Mesenchymal stem cell (in vitro differentiated cells and primary cell): ENCODE results near the gene TRIM34. TPM values are rescaled to one million over a fixed set of nuclear protein-coding genes. Genes with fewer than 3 reads are reported as not detected.
A peak's percentile ranks its signal among the peaks of the same experiment; 100 is the strongest.

Experiments used
- DNase-seq: peaks from one replicate; pipeline ENCODE4 v3.0.0-alpha.2; 2013
- H2AFZ ChIP-seq: one replicate; pipeline ENCODE4 v1.6.1; 2013; ENCODE audit warnings: low read depth, mild to moderate bottlenecking, control low read depth, inconsistent platforms, low read length, moderate library complexity
- H2AK5ac ChIP-seq: 2 replicates; pipeline ENCODE4 v1.6.1; 2013; ENCODE audit warnings: low read length, moderate library complexity, mild to moderate bottlenecking, inconsistent platforms; ENCODE audit not compliant: severe bottlenecking
- H2BK120ac ChIP-seq: one replicate; pipeline ENCODE4 v1.6.1; 2013; ENCODE audit warnings: low read depth, mild to moderate bottlenecking, inconsistent platforms, low read length, moderate library complexity
- H2BK12ac ChIP-seq, 2 experiments: one replicate each; pipeline ENCODE4 v1.6.1; 2013; ENCODE audit warnings: inconsistent platforms in 2 of 2, low read length in 2 of 2, mild to moderate bottlenecking in 2 of 2, moderate library complexity in 2 of 2, control low read depth in 1 of 2
- H2BK15ac ChIP-seq: one replicate; pipeline ENCODE4 v1.6.1; 2013; ENCODE audit warnings: mild to moderate bottlenecking, low read depth, inconsistent platforms; ENCODE audit not compliant: poor library complexity, severe bottlenecking
- H2BK5ac ChIP-seq: 2 replicates; pipeline ENCODE4 v1.6.1; 2013; ENCODE audit warnings: low read depth, mild to moderate bottlenecking, low read length, control low read depth, inconsistent platforms; ENCODE audit not compliant: poor library complexity, severe bottlenecking
- H3K14ac ChIP-seq, 2 experiments: one replicate each; pipeline ENCODE4 v1.6.1; 2013; ENCODE audit warnings: inconsistent platforms in 2 of 2, low read length in 2 of 2, control low read depth in 1 of 2, mild to moderate bottlenecking in 1 of 2, moderate library complexity in 1 of 2
- H3K18ac ChIP-seq, 2 experiments: one replicate each; pipeline ENCODE4 v1.6.1; 2013; ENCODE audit warnings: inconsistent platforms in 2 of 2, low read length in 2 of 2, control low read depth in 1 of 2, low read depth in 1 of 2, mild to moderate bottlenecking in 1 of 2
- H3K23ac ChIP-seq, 2 experiments: one replicate each; pipeline ENCODE4 v1.6.1; 2013; ENCODE audit warnings: inconsistent platforms in 2 of 2, low read length in 2 of 2, mild to moderate bottlenecking in 2 of 2, moderate library complexity in 2 of 2, control low read depth in 1 of 2
- H3K27ac ChIP-seq: 2 replicates; pipeline ENCODE4 v1.5.1; 2013; ENCODE audit warnings: mild to moderate bottlenecking, moderate library complexity, low read length, control low read depth, inconsistent platforms; ENCODE audit not compliant: poor library complexity, severe bottlenecking
- H3K27me3 ChIP-seq, 2 experiments: 2 replicates each; pipeline versions ENCODE4 v1.6.1 to v1.7.0; 2013; ENCODE audit warnings: low read length in 2 of 2, mild to moderate bottlenecking in 2 of 2, moderate library complexity in 2 of 2, control low read depth in 1 of 2, inconsistent platforms in 1 of 2; ENCODE audit not compliant: control insufficient read depth in 1 of 2, insufficient read depth in 1 of 2
- H3K36me3 ChIP-seq, 2 experiments: 2 replicates each; pipeline versions ENCODE4 v1.6.1 to v1.7.0; 2013; ENCODE audit warnings: low read length in 2 of 2, control low read depth in 1 of 2, inconsistent platforms in 1 of 2, low read depth in 1 of 2, mild to moderate bottlenecking in 1 of 2; ENCODE audit not compliant: insufficient read depth in 2 of 2, control insufficient read depth in 1 of 2
- H3K4ac ChIP-seq, 2 experiments: one replicate each; pipeline ENCODE4 v1.6.1; 2013; ENCODE audit warnings: inconsistent platforms in 2 of 2, low read length in 2 of 2, mild to moderate bottlenecking in 2 of 2, moderate library complexity in 2 of 2, control low read depth in 1 of 2, low read depth in 1 of 2
- H3K4me1 ChIP-seq: 2 replicates; pipeline ENCODE4 v1.6.1; 2013; ENCODE audit warnings: low read depth, low read length, control low read depth; ENCODE audit not compliant: control insufficient read depth, insufficient read depth
- H3K4me2 ChIP-seq: 2 replicates; pipeline ENCODE4 v1.6.1; 2013; ENCODE audit warnings: low read length, mild to moderate bottlenecking, inconsistent platforms; ENCODE audit not compliant: poor library complexity, severe bottlenecking
- H3K4me3 ChIP-seq, 2 experiments: 2 replicates each; pipeline versions ENCODE4 v1.5.1 to v1.7.0; 2013; ENCODE audit warnings: low read length in 2 of 2, mild to moderate bottlenecking in 2 of 2, control low read depth in 1 of 2, low read depth in 1 of 2; ENCODE audit not compliant: insufficient read depth in 1 of 2
- H3K79me1 ChIP-seq: replicated peaks from 2 replicates; pipeline ENCODE4 v1.6.1; 2013; ENCODE audit warnings: mild to moderate bottlenecking, control low read depth, low read length, inconsistent platforms; ENCODE audit not compliant: poor library complexity, severe bottlenecking
- H3K9ac ChIP-seq: 2 replicates; pipeline ENCODE4 v1.7.0; 2013; ENCODE audit warnings: mild to moderate bottlenecking, low read length, moderate library complexity
- H3K9me3 ChIP-seq: 2 replicates; pipeline ENCODE4 v1.7.0; 2013; ENCODE audit warnings: mild to moderate bottlenecking, low read length; ENCODE audit not compliant: control insufficient read depth
- H4K8ac ChIP-seq: one replicate; pipeline ENCODE4 v1.6.1; 2013; ENCODE audit warnings: inconsistent platforms, mild to moderate bottlenecking, low read length, moderate library complexity
- H4K91ac ChIP-seq: one replicate; pipeline ENCODE4 v1.6.1; 2013; ENCODE audit warnings: mild to moderate bottlenecking, low read length, inconsistent platforms
- WGBS: methylation state at CpG from one replicate; pipeline ENCODE4 v1.1.7; 2013; ENCODE audit warnings: mixed read lengths; 5-methylcytosine and 5-hydroxymethylcytosine counted together
- polyA plus RNA-seq, 2 experiments: library from polyadenylated mRNA; stranded (reverse); fragments of 200-250 nt; gene quantifications; one replicate each; pipeline ENCODE4 v1.2.3, GENCODE V29; 2013

Gene TRIM34, protein sequence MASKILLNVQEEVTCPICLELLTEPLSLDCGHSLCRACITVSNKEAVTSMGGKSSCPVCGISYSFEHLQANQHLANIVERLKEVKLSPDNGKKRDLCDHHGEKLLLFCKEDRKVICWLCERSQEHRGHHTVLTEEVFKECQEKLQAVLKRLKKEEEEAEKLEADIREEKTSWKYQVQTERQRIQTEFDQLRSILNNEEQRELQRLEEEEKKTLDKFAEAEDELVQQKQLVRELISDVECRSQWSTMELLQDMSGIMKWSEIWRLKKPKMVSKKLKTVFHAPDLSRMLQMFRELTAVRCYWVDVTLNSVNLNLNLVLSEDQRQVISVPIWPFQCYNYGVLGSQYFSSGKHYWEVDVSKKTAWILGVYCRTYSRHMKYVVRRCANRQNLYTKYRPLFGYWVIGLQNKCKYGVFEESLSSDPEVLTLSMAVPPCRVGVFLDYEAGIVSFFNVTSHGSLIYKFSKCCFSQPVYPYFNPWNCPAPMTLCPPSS
- 7.6 TPM for polyA plus RNA-seq (2013, experiment 1 of 2)
- polyA plus RNA-seq (2013, experiment 2 of 2) = 6.9 TPM

DNA sequence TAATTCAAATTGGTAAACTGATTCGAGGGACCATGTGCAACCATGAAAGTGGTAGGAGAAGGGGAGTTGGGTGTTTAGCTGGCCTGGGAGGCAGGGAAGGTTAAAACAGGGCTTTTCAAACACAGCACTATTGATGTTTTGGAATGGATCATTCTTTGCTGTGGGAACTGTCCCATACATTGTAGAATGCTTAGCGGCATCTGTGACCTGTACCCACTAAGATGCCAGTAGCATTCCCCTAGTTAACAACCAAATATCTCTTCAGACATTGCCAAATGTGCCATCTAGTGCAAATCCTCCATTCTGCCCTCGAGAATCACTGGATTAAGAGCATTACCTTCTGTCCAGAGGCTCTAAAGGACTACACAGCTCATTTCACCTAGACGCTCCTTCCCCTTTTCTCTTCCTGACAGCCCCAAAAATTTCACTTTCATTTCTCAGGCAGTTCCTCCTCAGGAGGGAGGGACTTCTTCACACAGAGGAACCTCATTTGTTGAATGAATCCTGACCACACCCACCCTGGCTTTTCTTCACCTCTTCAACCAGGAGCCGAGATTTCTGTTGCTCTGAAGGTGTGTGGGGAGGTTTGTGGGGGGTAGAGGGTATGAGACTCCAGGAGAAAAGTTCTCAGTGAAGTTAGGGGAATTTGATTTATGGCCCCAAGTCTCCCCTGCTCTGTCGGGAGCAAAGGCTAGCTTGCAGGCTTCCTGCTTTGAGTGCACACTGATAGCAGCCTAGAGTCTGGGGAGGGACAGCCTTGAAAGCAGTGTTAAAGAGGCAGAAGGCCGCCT, at the start of gene TRIM34:
Gene TRIM34, plus strand, starts transcription at position 513 of the 791 bp plus-strand sequence. CDS start 7,331 bp downstream, outside the sequence.
- Histone ChIP-seq H2AK5ac (peak within 1 kb of the TSS; percentile 13), H2BK15ac (no peak within 1 kb of the TSS), H2BK12ac (peak within 1 kb of the TSS in 1 of 2 experiments; percentile 33), H3K23ac (no peak within 1 kb of the TSS), H3K27ac (no peak within 1 kb of the TSS), H3K4me2 (peak within 1 kb of the TSS; percentile 62), H3K4ac (peak within 1 kb of the TSS; percentile 35 to 62), H2BK120ac (no peak within 1 kb of the TSS), H2BK5ac (no peak within 1 kb of the TSS), H2AFZ (peak within 1 kb of the TSS; percentile 80), H3K79me1 (no peaks in the 10 kb centered on the region), H3K36me3 (no peaks in the 10 kb centered on the region), H4K8ac (peak within 1 kb of the TSS; percentile 59), H4K91ac (peak within 1 kb of the TSS; percentile 30), H3K4me3 (peak within 1 kb of the TSS; percentile 32 to 96), H3K4me1 (peaks cover 7% of the 10 kb centered on the region), H3K27me3 (no peaks in the 10 kb centered on the region), H3K9ac (peak within 1 kb of the TSS; percentile 95), H3K9me3 (no peaks in the 10 kb centered on the region), H3K18ac (peak within 1 kb of the TSS; percentile 61 to 84), H3K14ac (peak within 1 kb of the TSS in 1 of 2 experiments; percentile 66)
- 43% methylated on average over 6 of the region's 7 CpGs for WGBS
- peak; percentile 85 for DNase-seq

DNA sequence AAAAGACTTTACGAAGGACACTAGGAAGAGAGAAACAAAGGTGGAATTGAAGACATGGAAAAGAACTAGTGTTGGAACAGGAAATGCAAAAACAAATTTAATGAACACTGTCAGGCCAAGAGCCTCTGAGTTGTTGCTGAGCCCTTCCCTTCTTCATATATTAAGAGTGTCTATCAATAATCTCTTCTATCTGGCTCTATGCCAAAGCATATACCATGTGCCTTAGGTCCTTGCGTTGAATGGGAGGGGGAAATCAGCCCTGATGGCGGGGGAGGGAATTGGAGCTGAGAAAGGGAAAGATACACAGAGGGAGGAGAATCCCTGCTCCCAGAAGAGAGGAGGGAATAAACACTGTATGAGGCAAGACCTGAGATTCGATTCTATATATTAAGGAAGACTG, 49.6 kb upstream of the TRIM34 start:
- H4K91ac ChIP-seq = no peak overlapping the region
- no peak overlapping the region for H3K4ac ChIP-seq
- H3K18ac ChIP-seq = no peak overlapping the region
- no peak overlapping the region for H2BK5ac ChIP-seq
- no peak overlapping the region for H3K27ac ChIP-seq
- WGBS = 81% methylated on average over 4 of the region's 4 CpGs
- H3K14ac ChIP-seq = no peak overlapping the region
- no peak overlapping the region for H2BK120ac ChIP-seq
- H3K4me3 ChIP-seq = no peak overlapping the region
- H2BK12ac ChIP-seq = no peak overlapping the region
- H3K79me1 ChIP-seq = no peaks in the 10 kb centered on the region
- no peaks in the 10 kb centered on the region for H3K4me1 ChIP-seq
- DNase-seq = no peak
- H3K23ac ChIP-seq = no peak overlapping the region
- no peak overlapping the region for H3K9ac ChIP-seq
- peaks cover 0 to 16% of the 10 kb centered on the region in 2 experiments for H3K27me3 ChIP-seq
- no peak overlapping the region for H2AFZ ChIP-seq
- H2BK15ac ChIP-seq = no peak overlapping the region
- H3K9me3 ChIP-seq = no peaks in the 10 kb centered on the region
- H4K8ac ChIP-seq = no peak overlapping the region
- no peaks in the 10 kb centered on the region for H3K36me3 ChIP-seq
- H3K4me2 ChIP-seq = no peak overlapping the region
- no peak overlapping the region for H2AK5ac ChIP-seq

DNA sequence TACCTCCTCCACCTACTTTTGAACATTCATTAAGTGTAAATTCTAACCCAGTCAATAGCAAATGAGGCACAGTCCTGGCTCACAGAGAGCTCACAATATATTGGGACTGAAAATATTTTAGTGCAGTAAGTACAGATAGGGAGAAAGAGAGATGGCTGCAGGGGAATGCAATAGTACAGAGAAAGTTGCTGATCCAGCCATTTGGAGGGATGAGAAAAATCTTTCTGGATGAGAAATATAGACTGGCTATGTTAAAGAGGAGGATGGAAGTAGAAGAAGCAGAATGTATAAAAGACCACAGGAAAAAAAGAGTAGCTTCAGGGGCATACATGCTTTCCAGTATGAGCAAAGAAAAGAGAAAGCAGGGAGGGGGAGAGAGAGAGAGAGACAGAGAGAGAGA, 47.7 kb upstream of the TRIM34 start:
- peaks cover 0 to 16% of the 10 kb centered on the region in 2 experiments for H3K27me3 ChIP-seq
- H4K8ac ChIP-seq = no peak overlapping the region
- no peak overlapping the region for H2BK12ac ChIP-seq

GRCh38 chr11:5580577-5580976, 44.2 kb upstream of the TRIM34 start, which contains the start of gene OR52B6:
OR52B6 (plus strand) TSS chr11:5580877; CDS start chr11:5580877, 0 bp downstream.
- no peaks in the 10 kb centered on the region for H3K36me3 ChIP-seq

More for the DNA sequence above, 47.7 kb upstream of the TRIM34 start:
- no peaks in the 10 kb centered on the region for H3K9me3 ChIP-seq
- H3K18ac ChIP-seq = no peak overlapping the region
- H3K79me1 ChIP-seq = no peaks in the 10 kb centered on the region
- no peak overlapping the region for H3K9ac ChIP-seq
- H4K91ac ChIP-seq = no peak overlapping the region
- no peak for DNase-seq
- H2AK5ac ChIP-seq = no peak overlapping the region
- no peak overlapping the region for H2BK15ac ChIP-seq
- H3K4me1 ChIP-seq = no peaks in the 10 kb centered on the region
- no peak overlapping the region for H3K27ac ChIP-seq
- H2BK5ac ChIP-seq = no peak overlapping the region
- H3K4ac ChIP-seq = no peak overlapping the region
- H3K23ac ChIP-seq = no peak overlapping the region
- H3K14ac ChIP-seq = no peak overlapping the region
- no peak overlapping the region for H3K4me3 ChIP-seq
- H2AFZ ChIP-seq = no peak overlapping the region
- no peaks in the 10 kb centered on the region for H3K36me3 ChIP-seq
- no peak overlapping the region for H2BK120ac ChIP-seq
- H3K4me2 ChIP-seq = no peak overlapping the region

More at GRCh38 chr11:5580577-5580976, 44.2 kb upstream of the TRIM34 start, which contains the start of gene OR52B6:
- no peak within 1 kb of the TSS for H3K4ac ChIP-seq
- H2BK15ac ChIP-seq = no peak within 1 kb of the TSS
- H3K27ac ChIP-seq = no peak within 1 kb of the TSS
- H4K91ac ChIP-seq = no peak within 1 kb of the TSS
- no peaks in the 10 kb centered on the region for H3K4me1 ChIP-seq
- DNase-seq = no peak
- H3K9me3 ChIP-seq = no peaks in the 10 kb centered on the region
- no peak within 1 kb of the TSS for H3K23ac ChIP-seq
- no peak within 1 kb of the TSS for H3K9ac ChIP-seq
- H2BK5ac ChIP-seq = no peak within 1 kb of the TSS
- H4K8ac ChIP-seq = no peak within 1 kb of the TSS
- no peak within 1 kb of the TSS for H3K14ac ChIP-seq
- 89% methylated on average over 8 of the region's 8 CpGs for WGBS
- H3K18ac ChIP-seq = no peak within 1 kb of the TSS
- peaks cover 0 to 12% of the 10 kb centered on the region in 2 experiments for H3K27me3 ChIP-seq
- H2AK5ac ChIP-seq = no peak within 1 kb of the TSS
- no peak within 1 kb of the TSS for H3K4me2 ChIP-seq
- no peak within 1 kb of the TSS for H2AFZ ChIP-seq
- H3K79me1 ChIP-seq = no peaks in the 10 kb centered on the region
- H3K4me3 ChIP-seq = no peak within 1 kb of the TSS
- no peak within 1 kb of the TSS for H2BK120ac ChIP-seq
- no peak within 1 kb of the TSS for H2BK12ac ChIP-seq
